CD14-positive monocyte (primary cell): Measurements from ENCODE around the gene PIP5K1A. TPM values are rescaled to one million over a fixed set of nuclear protein-coding genes. Genes with fewer than 3 reads are reported as not detected.

Experiments
- DNase-seq, 3 donors: peaks; one replicate each; pipeline ENCODE4 v3.0.0-alpha.2; 2011 to 2022
- H2AFZ ChIP-seq: 2 replicates; pipeline ENCODE4 v1.6.0; 2012; ENCODE audit warnings: mild to moderate bottlenecking, low read depth, low read length, inconsistent platforms; ENCODE audit not compliant: insufficient read depth, poor library complexity, severe bottlenecking
- H3K27ac ChIP-seq, 2 donors: 1 replicate in 1 of 2; 2 replicates in 1 of 2; pipeline ENCODE4 v1.5.1; 2012 to 2013; ENCODE audit warnings: low read length in 2 of 2, control low read depth in 1 of 2, inconsistent platforms in 1 of 2, low read depth in 1 of 2, mild to moderate bottlenecking in 1 of 2
- H3K27me3 ChIP-seq, 2 donors: one replicate each; pipeline versions ENCODE4 v1.6.0 to v1.6.1; 2011 to 2013; ENCODE audit warnings: low read length in 2 of 2; ENCODE audit not compliant: control insufficient read depth in 2 of 2, insufficient read depth in 2 of 2
- H3K36me3 ChIP-seq, 2 donors: replicated peaks in 1 of 2; 1 replicate in 1 of 2; 2 replicates in 1 of 2; pipeline versions ENCODE4 v1.5.1 to v1.6.1; 2012 to 2013; ENCODE audit warnings: low read length in 2 of 2, control low read depth in 1 of 2, inconsistent platforms in 1 of 2, mild to moderate bottlenecking in 1 of 2; ENCODE audit not compliant: insufficient read depth in 2 of 2, control insufficient read depth in 1 of 2
- H3K4me1 ChIP-seq, 2 donors: 1 replicate in 1 of 2; 2 replicates in 1 of 2; pipeline versions ENCODE4 v1.5.1 to v1.6.1; 2012 to 2013; ENCODE audit warnings: low read length in 2 of 2, control low read depth in 1 of 2, inconsistent platforms in 1 of 2, mild to moderate bottlenecking in 1 of 2, moderate library complexity in 1 of 2; ENCODE audit not compliant: insufficient read depth in 2 of 2, control insufficient read depth in 1 of 2
- H3K4me2 ChIP-seq: replicated peaks from 2 replicates; pipeline ENCODE3; 2012; ENCODE audit warnings: low read length, moderate library complexity, mild to moderate bottlenecking; ENCODE audit not compliant: poor library complexity, severe bottlenecking; ENCODE audit errors: extremely low read depth
- H3K4me3 ChIP-seq, 3 experiments: fragments of 200-600 bp in 1 of 3; sonication (generic) in 1 of 3; replicated peaks in 1 of 3; 1 replicate in 2 of 3; 2 replicates in 1 of 3; pipeline ENCODE4 v1.5.1; 2011 to 2013; ENCODE audit warnings: low read length in 3 of 3, mild to moderate bottlenecking in 3 of 3, control low read depth in 2 of 3, low read depth in 2 of 3, inconsistent platforms in 1 of 3, moderate library complexity in 1 of 3
- H3K79me2 ChIP-seq: 2 replicates; pipeline ENCODE4 v1.6.0; 2012; ENCODE audit warnings: mild to moderate bottlenecking, control low read depth, inconsistent platforms, low read length, moderate library complexity; ENCODE audit not compliant: insufficient read depth
- H3K9ac ChIP-seq: 2 replicates; pipeline ENCODE4 v1.6.0; 2017; ENCODE audit warnings: low read length, mild to moderate bottlenecking; ENCODE audit not compliant: insufficient read depth, poor library complexity, severe bottlenecking
- H3K9me3 ChIP-seq, 2 donors: replicated peaks in 1 of 2; 1 replicate in 1 of 2; 2 replicates in 1 of 2; pipeline versions ENCODE4 v1.5.1 to v1.6.1; 2012 to 2013; ENCODE audit warnings: low read length in 2 of 2, control low read depth in 1 of 2; ENCODE audit not compliant: control insufficient read depth in 1 of 2, insufficient read depth in 1 of 2
- H4K20me1 ChIP-seq: 2 replicates; pipeline ENCODE4 v1.6.0; 2012; ENCODE audit warnings: mild to moderate bottlenecking, low read length, control low read depth, moderate library complexity; ENCODE audit not compliant: insufficient read depth
- H3K27ac Mint-ChIP-seq, 7 donors: one replicate each; pipeline ENCODE4 v1.8.0; 2020; ENCODE audit warnings: mild to moderate bottlenecking in 7 of 7, mixed read lengths in 7 of 7, moderate library complexity in 6 of 7, inconsistent platforms in 2 of 7
- H3K27me3 Mint-ChIP-seq, 3 donors: one replicate each; pipeline ENCODE4 v1.8.0; 2021 to 2022; ENCODE audit warnings: low read depth in 3 of 3, mild to moderate bottlenecking in 3 of 3, mixed read lengths in 3 of 3, moderate library complexity in 3 of 3, inconsistent platforms in 1 of 3
- H3K36me3 Mint-ChIP-seq, 2 donors: one replicate each; pipeline ENCODE4 v1.8.0; 2020; ENCODE audit warnings: mixed read lengths in 2 of 2, inconsistent platforms in 1 of 2, mild to moderate bottlenecking in 1 of 2
- H3K4me1 Mint-ChIP-seq: one replicate; pipeline ENCODE4 v1.8.0; 2020; ENCODE audit warnings: mild to moderate bottlenecking, mixed read lengths
- H3K4me3 Mint-ChIP-seq, 2 donors: one replicate each; pipeline ENCODE4 v1.8.0; 2020; ENCODE audit warnings: mild to moderate bottlenecking in 2 of 2, mixed read lengths in 2 of 2, moderate library complexity in 1 of 2
- H3K9me3 Mint-ChIP-seq, 7 donors: one replicate each; pipeline ENCODE4 v1.8.0; 2020 to 2022; ENCODE audit warnings: mixed read lengths in 7 of 7, mild to moderate bottlenecking in 6 of 7, moderate library complexity in 6 of 7, inconsistent platforms in 2 of 7
- CTCF ChIP-seq: fragments of 200-600 bp; IDR thresholded peaks from one replicate; pipeline ENCODE4 v1.8.0; 2022; ENCODE audit warnings: antibody characterized with exemption, mild to moderate bottlenecking
- WGBS: methylation state at CpG from one replicate; pipeline ENCODE4 v1.1.5; 2013; ENCODE audit warnings: missing lambda C conversion rate; ENCODE audit not compliant: insufficient coverage; 5-methylcytosine and 5-hydroxymethylcytosine counted together
- intact Hi-C, 2 donors: fragments of 100-400 bp; cut with micrococcal nuclease; formaldehyde crosslinking; loops; one replicate each; pipeline versions ENCODE4 v1.15.0 to v1.15.1; 2023
- polyA plus RNA-seq, 3 donors: library from polyadenylated mRNA; depleted of rRNA in 1 of 3; unstranded in 2 of 3; stranded (reverse) in 1 of 3; fragments of 300-500 nt in 2 of 3; fragments of >200 nt in 1 of 3; fragmentation: Illumina TruSeq in 2 of 3; gene quantifications; 1 replicate in 2 of 3; 2 replicates in 1 of 3; pipeline ENCODE4 v1.2.3, GENCODE V29; 2012 to 2021

The PIP5K1A gene
- polyA plus RNA-seq, 3 donors: 10.8 to 47.7 (median 11.7) TPM

DNA sequence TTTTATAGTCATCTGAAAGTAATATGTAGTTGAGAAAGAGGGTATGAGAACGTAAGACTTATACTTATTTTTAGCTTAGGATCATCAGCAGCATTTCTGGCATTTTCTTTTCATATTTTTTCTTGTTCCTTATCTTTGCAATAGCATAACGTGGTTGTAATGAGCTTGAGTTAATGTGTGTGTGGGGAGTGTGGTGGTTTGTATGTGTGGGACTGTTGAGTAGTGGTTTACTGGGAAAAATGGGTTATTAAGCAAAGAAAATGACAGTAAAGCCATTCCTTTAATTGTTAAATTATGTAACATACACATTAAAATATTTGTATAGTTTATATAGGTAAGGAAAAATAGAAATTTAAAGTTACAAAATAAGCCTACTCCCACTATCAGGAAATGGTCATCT is 15.2 kb downstream of the PIP5K1A start:
- no CpG with 5 or more reads among the region's 2 CpGs for WGBS
- intact Hi-C loops: no loop called here
- H3K4me3 Mint-ChIP-seq: no peak overlapping the region

GRCh38 chr1:151221616-151222015 is 23.3 kb downstream of the PIP5K1A start:
- no peaks in the 10 kb centered on the region for H3K4me1 ChIP-seq
- H3K9me3 ChIP-seq: no peaks in the 10 kb centered on the region
- WGBS: no CpG with 5 or more reads among the region's 1 CpG
- no peak overlapping the region for H3K4me2 ChIP-seq
- H2AFZ ChIP-seq: no peak overlapping the region
- H3K9me3 Mint-ChIP-seq: no peaks in the 10 kb centered on the region
- no peak overlapping the region for H3K9ac ChIP-seq
- no peak for TF ChIP-seq CTCF
- H3K27me3 Mint-ChIP-seq: peaks cover 0 to 2% (median 0%) of the 10 kb centered on the region in 3 donors
- intact Hi-C loops: loop anchor here in 1 of 2 donors (10.0 kb wide), 1 partner anchor 117 kb away; no protein-coding TSS in a partner anchor
- H3K27ac ChIP-seq: no peak overlapping the region
- H3K27ac Mint-ChIP-seq: peak overlapping the region in 3 of 7 donors; percentile 17 to 45 (median 32)
- DNase-seq: no peak
- H3K27me3 ChIP-seq: no peaks in the 10 kb centered on the region
- no peak overlapping the region for H3K4me3 Mint-ChIP-seq
- H3K4me3 ChIP-seq: no peak overlapping the region
- peaks cover 68% of the 10 kb centered on the region for H3K79me2 ChIP-seq
- H3K36me3 ChIP-seq: peaks cover 26 to 67% of the 10 kb centered on the region in 2 donors
- peaks cover 59% of the 10 kb centered on the region for H4K20me1 ChIP-seq
- H3K4me1 Mint-ChIP-seq: no peaks in the 10 kb centered on the region
- peaks cover 38 to 69% of the 10 kb centered on the region in 2 donors for H3K36me3 Mint-ChIP-seq

More for the DNA sequence above, 15.2 kb downstream of the PIP5K1A start:
- Mint-ChIP-seq H3K36me3 (peaks cover 38 to 76% of the 10 kb centered on the region in 2 donors), H3K27ac (peak overlapping the region in 3 of 7 donors; percentile 1 to 47 (median 12)), H3K4me1 (peaks cover 7% of the 10 kb centered on the region), H3K27me3 (no peaks in the 10 kb centered on the region), H3K9me3 (no peaks in the 10 kb centered on the region)
- no peak overlapping the region for H3K4me2 ChIP-seq
- no peak for TF ChIP-seq CTCF
- no peak for DNase-seq
- no peaks in the 10 kb centered on the region for H3K9me3 ChIP-seq
- H3K27me3 ChIP-seq: no peaks in the 10 kb centered on the region
- H3K4me1 ChIP-seq: no peaks in the 10 kb centered on the region
- peaks cover 18 to 63% of the 10 kb centered on the region in 2 donors for H3K36me3 ChIP-seq
- peaks cover 94% of the 10 kb centered on the region for H3K79me2 ChIP-seq
- no peak overlapping the region for H2AFZ ChIP-seq
- H4K20me1 ChIP-seq: peaks cover 68% of the 10 kb centered on the region
- H3K27ac ChIP-seq: no peak overlapping the region
- H3K4me3 ChIP-seq: no peak overlapping the region
- no peak overlapping the region for H3K9ac ChIP-seq
